PC-3 (cell line): Measurements from ENCODE around the gene RPS15. TPM values are rescaled to one million over a fixed set of nuclear protein-coding genes. Genes with fewer than 3 reads are reported as not detected.

Experiments
- ATAC-seq: fragments of 200-7000 bp; cut with Tn5 transposase; 2 replicates; pipeline ENCODE4 v1.9.1; 2020; ENCODE audit warnings: mild to moderate bottlenecking, moderate library complexity
- BruUV-seq: library from RNA; stranded (reverse); fragments of 400-500 nt; replicated peaks from 2 replicates; lab custom pipeline; 2021; lab: Mats Ljungman, UMichigan
- CTCF ChIA-PET: fragments of 300-600 bp; sonication (Branson Sonifier 250); formaldehyde crosslinking; loops from one replicate; lab custom pipeline; 2022; ENCODE audit warnings: antibody characterized with exemption; lab: Charles Lee
- POLR2A ChIA-PET: fragments of 300-600 bp; sonication (Branson Sonifier 250); formaldehyde crosslinking; loops from one replicate; lab custom pipeline; 2022; ENCODE audit warnings: antibody characterized with exemption; ENCODE audit not compliant: unreplicated experiment; lab: Charles Lee
- DNase-seq: peaks from one replicate; pipeline ENCODE4 v3.0.0-alpha.2; 2015
- H2AFZ ChIP-seq: fragments of 300-600 bp; sonication (generic); 2 replicates; pipeline ENCODE4 v1.6.0; 2016; ENCODE audit warnings: antibody characterized with exemption, low read length
- H3F3A ChIP-seq: fragments of 300-600 bp; sonication (generic); one replicate; pipeline ENCODE4 v1.6.0; 2017; ENCODE audit warnings: antibody characterized with exemption, low read length, control low read depth, mild to moderate bottlenecking; ENCODE audit not compliant: unreplicated experiment
- H3K27ac ChIP-seq: fragments of 300-600 bp; sonication (generic); 2 replicates; pipeline ENCODE4 v1.5.1; 2016; ENCODE audit warnings: mild to moderate bottlenecking, low read length
- H3K27me3 ChIP-seq: fragments of 300-600 bp; sonication (generic); 2 replicates; pipeline ENCODE4 v1.6.1; 2016; ENCODE audit warnings: low read length, mixed read lengths
- H3K36me3 ChIP-seq: fragments of 300-600 bp; sonication (generic); 2 replicates; pipeline ENCODE4 v1.6.1; 2016; ENCODE audit warnings: low read depth, mixed run types, low read length, mixed read lengths
- H3K4me1 ChIP-seq: fragments of 300-600 bp; sonication (generic); 2 replicates; pipeline ENCODE4 v1.5.1; 2016; ENCODE audit warnings: low read length; ENCODE audit not compliant: insufficient read depth
- H3K4me2 ChIP-seq: fragments of 300-600 bp; sonication (generic); 2 replicates; pipeline ENCODE4 v1.6.0; 2016; ENCODE audit warnings: low read length
- H3K4me3 ChIP-seq: fragments of 300-600 bp; sonication (generic); 2 replicates; pipeline ENCODE4 v1.5.1; 2016; ENCODE audit warnings: mild to moderate bottlenecking, low read length, mixed read lengths
- H3K79me2 ChIP-seq: fragments of 300-600 bp; sonication (generic); 2 replicates; pipeline ENCODE4 v1.6.1; 2017; ENCODE audit warnings: low read length, mixed read lengths
- H3K9ac ChIP-seq: fragments of 300-600 bp; sonication (generic); 2 replicates; pipeline ENCODE4 v1.6.0; 2016; ENCODE audit warnings: mild to moderate bottlenecking, low read length
- H3K9me2 ChIP-seq: fragments of 300-600 bp; sonication (generic); replicated peaks from 2 replicates; pipeline ENCODE4 v1.6.1; 2016; ENCODE audit warnings: mixed run types, low read length, mixed read lengths
- H3K9me3 ChIP-seq: fragments of 300-600 bp; sonication (generic); 2 replicates; pipeline ENCODE4 v1.6.1; 2016; ENCODE audit warnings: low read length, mixed read lengths
- H4K20me1 ChIP-seq: fragments of 300-600 bp; sonication (generic); 2 replicates; pipeline ENCODE4 v1.6.1; 2016; ENCODE audit warnings: low read length, mixed read lengths
- EZH2 ChIP-seq: fragments of 300-600 bp; sonication (generic); IDR thresholded peaks from one replicate; pipeline ENCODE4 v1.6.1; 2017; ENCODE audit warnings: antibody characterized with exemption, mild to moderate bottlenecking, low read length; ENCODE audit not compliant: unreplicated experiment
- EZH2phosphoT487 ChIP-seq: fragments of 300-600 bp; sonication (generic); IDR thresholded peaks from 2 replicates; pipeline ENCODE4 v1.6.1; 2018; ENCODE audit warnings: mild to moderate bottlenecking, antibody characterized with exemption, low read length, borderline replicate concordance
- intact Hi-C: fragments of 100-400 bp; cut with micrococcal nuclease; formaldehyde crosslinking; loops from 2 replicates; pipeline ENCODE4 v1.9.0; 2023
- total RNA-seq: library from RNA; depleted of rRNA; stranded (reverse); fragments of >200 nt; gene quantifications from 2 replicates; pipeline ENCODE4 v1.2.3, GENCODE V29; 2014
- TF ChIP-seq, protein P1 (sequence below): fragments of 300-600 bp; sonication (generic); conservative IDR thresholded peaks from 2 replicates; pipeline ENCODE4 v1.5.1; 2017; ENCODE audit warnings: antibody characterized with exemption, low read depth, mild to moderate bottlenecking, low read length

The RPS15 gene
- total RNA-seq, 1 experiment from 2014 or later: 1,797 TPM

DNA sequence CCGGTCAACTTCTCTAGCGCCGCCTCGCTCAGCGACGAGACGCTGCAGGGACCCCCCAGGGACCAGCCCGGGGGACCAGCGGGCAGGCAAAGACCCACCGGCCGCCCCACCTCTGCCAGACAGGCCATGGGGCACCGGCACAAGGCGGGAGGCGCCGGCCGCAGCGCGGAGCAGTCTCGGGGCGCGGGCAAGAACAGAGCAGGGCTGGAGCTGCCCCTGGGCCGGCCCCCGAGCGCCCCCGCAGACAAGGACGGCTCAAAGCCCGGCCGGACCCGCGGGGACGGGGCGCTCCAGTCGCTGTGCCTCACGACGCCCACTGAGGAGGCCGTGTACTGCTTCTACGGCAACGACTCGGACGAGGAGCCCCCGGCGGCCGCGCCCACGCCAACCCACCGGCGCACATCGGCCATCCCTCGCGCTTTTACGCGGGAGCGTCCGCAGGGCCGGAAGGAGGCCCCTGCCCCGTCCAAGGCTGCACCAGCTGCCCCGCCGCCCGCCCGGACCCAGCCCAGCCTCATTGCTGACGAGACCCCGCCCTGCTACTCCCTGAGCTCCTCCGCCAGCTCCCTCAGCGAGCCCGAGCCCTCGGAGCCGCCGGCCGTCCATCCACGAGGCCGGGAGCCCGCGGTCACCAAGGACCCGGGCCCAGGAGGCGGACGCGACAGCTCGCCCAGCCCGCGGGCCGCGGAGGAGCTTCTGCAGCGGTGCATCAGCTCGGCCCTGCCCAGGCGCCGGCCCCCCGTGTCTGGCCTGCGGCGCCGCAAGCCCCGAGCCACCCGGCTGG lies 29.5 kb downstream of the RPS15 start:
- no peaks in the 10 kb centered on the region for H3K36me3 ChIP-seq
- H3K9ac ChIP-seq: peak overlapping the region; percentile 67
- ATAC-seq (no peak; the same call in 1 of the 2 replicates), DNase-seq (no peak)
- TF ChIP-seq EZH2phosphoT487 (no peak), EZH2 (no peak)
- TF ChIP-seq, protein P1, sequence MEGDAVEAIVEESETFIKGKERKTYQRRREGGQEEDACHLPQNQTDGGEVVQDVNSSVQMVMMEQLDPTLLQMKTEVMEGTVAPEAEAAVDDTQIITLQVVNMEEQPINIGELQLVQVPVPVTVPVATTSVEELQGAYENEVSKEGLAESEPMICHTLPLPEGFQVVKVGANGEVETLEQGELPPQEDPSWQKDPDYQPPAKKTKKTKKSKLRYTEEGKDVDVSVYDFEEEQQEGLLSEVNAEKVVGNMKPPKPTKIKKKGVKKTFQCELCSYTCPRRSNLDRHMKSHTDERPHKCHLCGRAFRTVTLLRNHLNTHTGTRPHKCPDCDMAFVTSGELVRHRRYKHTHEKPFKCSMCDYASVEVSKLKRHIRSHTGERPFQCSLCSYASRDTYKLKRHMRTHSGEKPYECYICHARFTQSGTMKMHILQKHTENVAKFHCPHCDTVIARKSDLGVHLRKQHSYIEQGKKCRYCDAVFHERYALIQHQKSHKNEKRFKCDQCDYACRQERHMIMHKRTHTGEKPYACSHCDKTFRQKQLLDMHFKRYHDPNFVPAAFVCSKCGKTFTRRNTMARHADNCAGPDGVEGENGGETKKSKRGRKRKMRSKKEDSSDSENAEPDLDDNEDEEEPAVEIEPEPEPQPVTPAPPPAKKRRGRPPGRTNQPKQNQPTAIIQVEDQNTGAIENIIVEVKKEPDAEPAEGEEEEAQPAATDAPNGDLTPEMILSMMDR: no peak
- H4K20me1 ChIP-seq: no peaks in the 10 kb centered on the region
- ChIA-PET POLR2A (no interaction called here), CTCF (interaction anchor here (1.3 kb wide), 1 partner anchor 23 kb away, joined by 3 read pairs; no protein-coding TSS in a partner anchor)
- peak overlapping the region; percentile 88 for H3K4me2 ChIP-seq
- H3K27me3 ChIP-seq: no peaks in the 10 kb centered on the region
- peak overlapping the region; percentile 65; the same call in 1 of the 2 replicates for H2AFZ ChIP-seq
- H3K9me2 ChIP-seq: no peaks in the 10 kb centered on the region
- peak overlapping the region; percentile 65 for H3K4me3 ChIP-seq
- intact Hi-C loops: no loop called here
- no peak overlapping the region for H3K27ac ChIP-seq
- H3K9me3 ChIP-seq: no peaks in the 10 kb centered on the region
- peaks cover 27% of the 10 kb centered on the region for H3K79me2 ChIP-seq
- no peaks in the 10 kb centered on the region for H3F3A ChIP-seq
- peaks cover 18% of the 10 kb centered on the region for H3K4me1 ChIP-seq
- BruUV-seq: no TSS peak

DNA sequence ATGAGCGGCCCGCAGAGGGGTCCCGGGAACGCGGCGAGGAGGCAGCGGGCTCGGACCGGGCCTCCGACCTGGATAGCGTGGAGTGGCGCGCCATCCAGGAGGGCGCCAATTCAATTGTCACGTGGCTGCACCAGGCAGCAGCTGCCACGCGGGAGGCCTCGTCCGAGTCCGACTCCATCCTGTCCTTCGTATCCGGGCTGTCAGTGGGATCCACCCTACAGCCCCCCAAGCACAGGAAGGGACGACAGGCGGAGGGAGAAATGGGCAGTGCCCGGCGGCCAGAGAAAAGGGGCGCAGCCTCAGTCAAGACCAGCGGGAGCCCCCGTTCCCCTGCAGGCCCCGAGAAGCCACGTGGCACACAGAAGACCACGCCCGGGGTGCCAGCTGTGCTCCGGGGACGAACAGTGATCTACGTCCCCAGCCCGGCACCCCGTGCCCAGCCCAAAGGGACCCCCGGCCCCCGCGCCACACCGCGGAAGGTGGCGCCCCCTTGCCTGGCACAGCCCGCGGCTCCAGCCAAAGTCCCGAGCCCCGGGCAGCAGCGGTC lies 30.2 kb downstream of the RPS15 start:
- no peaks in the 10 kb centered on the region for H3K36me3 ChIP-seq
- H3F3A ChIP-seq: no peaks in the 10 kb centered on the region
- intact Hi-C loops: no loop called here
- POLR2A ChIA-PET: no interaction called here
- H3K27ac ChIP-seq: no peak overlapping the region
- peak overlapping the region; percentile 65 for H3K4me3 ChIP-seq
- H3K4me1 ChIP-seq: peaks cover 18% of the 10 kb centered on the region
- TF ChIP-seq, protein P1: 0 out of 2 replicates have a peak, but pooled peaks have one; percentile 25
- no peak for TF ChIP-seq EZH2
- ATAC-seq (no peak), DNase-seq (no peak)
- no peaks in the 10 kb centered on the region for H3K27me3 ChIP-seq
- peak overlapping the region; percentile 65 for H2AFZ ChIP-seq
- peak overlapping the region; percentile 67 for H3K9ac ChIP-seq
- BruUV-seq: no TSS peak
- CTCF ChIA-PET: no interaction called here
- H4K20me1 ChIP-seq: no peaks in the 10 kb centered on the region
- H3K9me3 ChIP-seq: no peaks in the 10 kb centered on the region
- H3K79me2 ChIP-seq: peaks cover 27% of the 10 kb centered on the region
- H3K9me2 ChIP-seq: no peaks in the 10 kb centered on the region
- H3K4me2 ChIP-seq: peak overlapping the region; percentile 88

DNA sequence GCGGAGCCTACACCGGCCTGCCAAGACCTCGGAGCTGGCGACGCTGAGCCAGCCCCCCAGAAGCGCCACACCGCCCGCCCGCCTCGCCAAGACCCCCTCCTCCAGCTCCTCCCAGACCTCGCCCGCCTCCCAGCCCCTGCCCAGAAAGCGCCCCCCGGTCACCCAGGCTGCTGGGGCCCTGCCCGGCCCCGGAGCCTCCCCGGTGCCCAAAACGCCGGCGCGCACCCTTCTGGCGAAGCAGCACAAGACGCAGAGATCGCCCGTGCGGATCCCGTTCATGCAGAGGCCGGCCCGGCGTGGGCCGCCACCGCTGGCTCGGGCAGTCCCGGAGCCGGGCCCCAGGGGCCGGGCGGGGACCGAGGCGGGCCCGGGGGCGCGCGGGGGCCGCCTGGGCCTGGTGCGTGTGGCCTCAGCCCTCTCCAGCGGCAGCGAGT lies 30.6 kb downstream of the RPS15 start:
- no peak overlapping the region for H3K27ac ChIP-seq
- POLR2A ChIA-PET: no interaction called here
- peak overlapping the region; percentile 65 for H2AFZ ChIP-seq
- H4K20me1 ChIP-seq: no peaks in the 10 kb centered on the region
- TF ChIP-seq EZH2phosphoT487 (no peak), EZH2 (no peak)
- TF ChIP-seq, protein P1: peak; percentile 23; the same call in 1 of the 2 replicates
- no peaks in the 10 kb centered on the region for H3F3A ChIP-seq
- H3K9me3 ChIP-seq: no peaks in the 10 kb centered on the region
- H3K27me3 ChIP-seq: no peaks in the 10 kb centered on the region
- H3K36me3 ChIP-seq: no peaks in the 10 kb centered on the region
- H3K79me2 ChIP-seq: peaks cover 27% of the 10 kb centered on the region
- intact Hi-C loops: no loop called here
- H3K9me2 ChIP-seq: no peaks in the 10 kb centered on the region
- peak overlapping the region; percentile 88 for H3K4me2 ChIP-seq
- no TSS peak for BruUV-seq
- DNase-seq (peak; percentile 32), ATAC-seq (peak; percentile 11)
- H3K4me1 ChIP-seq: peaks cover 18% of the 10 kb centered on the region
- H3K9ac ChIP-seq: peak overlapping the region; percentile 67
- CTCF ChIA-PET: no interaction called here
- H3K4me3 ChIP-seq: peak overlapping the region; percentile 65
